Smooth muscle cell (in vitro differentiated cells): ENCODE data around the gene ACAA1. TPM values are rescaled to one million over a fixed set of nuclear protein-coding genes. Genes with fewer than 3 reads are reported as not detected.

Source experiments
- DNase-seq: peaks from one replicate; lab custom pipeline; 2025; ENCODE audit not compliant: unreplicated experiment; lab: John Stamatoyannopoulos, UW
- H2AFZ ChIP-seq: fragments of 200-600 bp; sonication (generic); 2 replicates; pipeline ENCODE4 v1.6.0; 2016; ENCODE audit warnings: antibody characterized with exemption, low read depth, mild to moderate bottlenecking
- H3F3A ChIP-seq: fragments of 200-600 bp; sonication (generic); 2 replicates; pipeline ENCODE4 v1.6.0; 2017; ENCODE audit warnings: antibody characterized with exemption, low read depth
- H3K27ac ChIP-seq: fragments of 200-600 bp; sonication (generic); 2 replicates; pipeline ENCODE4 v1.5.1; 2016; ENCODE audit warnings: low read depth, mild to moderate bottlenecking
- H3K27me3 ChIP-seq: fragments of 200-600 bp; sonication (generic); 2 replicates; pipeline ENCODE4 v1.6.1; 2016; ENCODE audit warnings: low read depth, mild to moderate bottlenecking
- H3K36me3 ChIP-seq: fragments of 200-600 bp; sonication (generic); 2 replicates; pipeline ENCODE4 v1.5.1; 2016; ENCODE audit warnings: low read depth
- H3K4me1 ChIP-seq: fragments of 200-600 bp; sonication (generic); 2 replicates; pipeline ENCODE4 v1.5.1; 2016; ENCODE audit warnings: low read depth
- H3K4me2 ChIP-seq: fragments of 200-600 bp; sonication (generic); 2 replicates; pipeline ENCODE4 v1.6.0; 2016; ENCODE audit warnings: mild to moderate bottlenecking
- H3K4me3 ChIP-seq: fragments of 200-600 bp; sonication (generic); 2 replicates; pipeline ENCODE4 v1.5.1; 2016; ENCODE audit warnings: mild to moderate bottlenecking
- H3K79me2 ChIP-seq: fragments of 200-600 bp; sonication (generic); 2 replicates; pipeline ENCODE4 v1.6.0; 2016; ENCODE audit warnings: low read depth, mild to moderate bottlenecking
- H3K9ac ChIP-seq: fragments of 200-600 bp; sonication (generic); 2 replicates; pipeline ENCODE4 v1.6.0; 2016; ENCODE audit warnings: low read depth
- H3K9me3 ChIP-seq: fragments of 200-600 bp; sonication (generic); replicated peaks from 2 replicates; pipeline ENCODE4 v1.5.1; 2016; ENCODE audit warnings: low read depth
- H4K20me1 ChIP-seq: fragments of 200-600 bp; sonication (generic); 2 replicates; pipeline ENCODE4 v1.6.0; 2016; ENCODE audit warnings: low read depth
- WGBS: methylation state at CpG from one replicate; pipeline ENCODE4 v1.1.7; 2016; ENCODE audit warnings: low lambda C conversion rate; 5-methylcytosine and 5-hydroxymethylcytosine counted together
- polyA plus RNA-seq: library from polyadenylated mRNA; unstranded; fragments of >200 nt; fragmentation: Nextera tagmentation; extraction: Ambion mirVana; gene quantifications from 2 replicates; pipeline ENCODE4 v1.2.1, GENCODE V29; 2016
- total RNA-seq: library from RNA; depleted of rRNA; stranded (reverse); fragments of >200 nt; gene quantifications from 2 replicates; pipeline ENCODE4 v1.2.3, GENCODE V29; 2014
- TF ChIP-seq, protein P1 (sequence below): fragments of 200-600 bp; sonication (generic); IDR thresholded peaks from 2 replicates; pipeline ENCODE4 v1.5.1; 2017; ENCODE audit warnings: borderline replicate concordance, mild to moderate bottlenecking, antibody characterized with exemption; ENCODE audit not compliant: insufficient read depth, poor library complexity, severe bottlenecking

ACAA1 gene
- total and polyA plus RNA-seq, 2 experiments from 2014 or later, result 22.7 to 41.8 TPM

DNA sequence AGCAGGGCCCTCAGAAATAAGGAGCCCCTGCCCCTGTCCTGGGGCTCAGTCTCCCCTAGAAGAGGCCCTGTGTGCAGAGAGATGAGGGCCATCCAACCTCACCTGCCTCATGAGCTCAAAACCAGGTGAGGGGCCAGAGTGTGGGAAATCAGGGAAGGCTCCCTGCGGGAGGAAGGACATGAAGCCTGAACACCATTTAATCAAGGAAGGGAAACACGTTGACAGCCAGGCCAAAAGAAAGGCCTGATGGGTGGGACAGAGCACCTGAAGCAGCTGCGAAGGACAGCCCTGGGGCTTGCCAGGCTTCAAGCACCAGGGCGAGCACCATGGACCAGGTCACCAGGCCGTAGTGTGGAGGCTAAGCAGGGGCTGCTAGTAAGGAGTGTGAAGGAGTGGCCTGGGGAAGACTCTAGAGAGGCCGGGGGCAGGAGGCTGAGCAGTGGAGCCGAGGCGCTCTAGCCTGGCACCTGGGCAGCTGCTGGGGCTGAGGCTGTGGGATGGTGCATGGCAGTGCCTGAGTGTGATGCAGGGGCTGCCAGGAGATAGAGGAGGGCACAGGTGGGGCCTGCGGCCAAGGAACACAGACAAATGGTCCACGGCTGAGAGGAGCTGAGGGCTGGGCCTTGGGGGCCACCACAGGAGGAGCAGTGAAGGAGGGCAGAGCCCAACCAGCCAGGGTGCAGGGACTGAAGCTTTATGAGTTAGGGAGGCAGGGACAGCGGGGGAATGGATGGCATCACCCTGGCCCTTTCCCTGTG lies 16.1 kb downstream of the ACAA1 start:
- TF ChIP-seq, protein P1, sequence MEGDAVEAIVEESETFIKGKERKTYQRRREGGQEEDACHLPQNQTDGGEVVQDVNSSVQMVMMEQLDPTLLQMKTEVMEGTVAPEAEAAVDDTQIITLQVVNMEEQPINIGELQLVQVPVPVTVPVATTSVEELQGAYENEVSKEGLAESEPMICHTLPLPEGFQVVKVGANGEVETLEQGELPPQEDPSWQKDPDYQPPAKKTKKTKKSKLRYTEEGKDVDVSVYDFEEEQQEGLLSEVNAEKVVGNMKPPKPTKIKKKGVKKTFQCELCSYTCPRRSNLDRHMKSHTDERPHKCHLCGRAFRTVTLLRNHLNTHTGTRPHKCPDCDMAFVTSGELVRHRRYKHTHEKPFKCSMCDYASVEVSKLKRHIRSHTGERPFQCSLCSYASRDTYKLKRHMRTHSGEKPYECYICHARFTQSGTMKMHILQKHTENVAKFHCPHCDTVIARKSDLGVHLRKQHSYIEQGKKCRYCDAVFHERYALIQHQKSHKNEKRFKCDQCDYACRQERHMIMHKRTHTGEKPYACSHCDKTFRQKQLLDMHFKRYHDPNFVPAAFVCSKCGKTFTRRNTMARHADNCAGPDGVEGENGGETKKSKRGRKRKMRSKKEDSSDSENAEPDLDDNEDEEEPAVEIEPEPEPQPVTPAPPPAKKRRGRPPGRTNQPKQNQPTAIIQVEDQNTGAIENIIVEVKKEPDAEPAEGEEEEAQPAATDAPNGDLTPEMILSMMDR, result no peak
- H3K4me1 ChIP-seq, result no peaks in the 10 kb centered on the region
- H3K4me2 ChIP-seq, result no peak overlapping the region
- H3K9me3 ChIP-seq, result no peaks in the 10 kb centered on the region
- H3F3A ChIP-seq, result no peaks in the 10 kb centered on the region
- peaks cover 4% of the 10 kb centered on the region for H3K36me3 ChIP-seq
- peaks cover 11% of the 10 kb centered on the region for H4K20me1 ChIP-seq
- no peaks in the 10 kb centered on the region for H3K27me3 ChIP-seq
- H3K9ac ChIP-seq, result no peak overlapping the region
- no peak overlapping the region for H3K27ac ChIP-seq
- no peaks in the 10 kb centered on the region for H3K79me2 ChIP-seq
- H2AFZ ChIP-seq, result no peak overlapping the region
- H3K4me3 ChIP-seq, result no peak overlapping the region
- DNase-seq, result no peak
- 95% methylated on average over 11 of the region's 11 CpGs for WGBS

DNA sequence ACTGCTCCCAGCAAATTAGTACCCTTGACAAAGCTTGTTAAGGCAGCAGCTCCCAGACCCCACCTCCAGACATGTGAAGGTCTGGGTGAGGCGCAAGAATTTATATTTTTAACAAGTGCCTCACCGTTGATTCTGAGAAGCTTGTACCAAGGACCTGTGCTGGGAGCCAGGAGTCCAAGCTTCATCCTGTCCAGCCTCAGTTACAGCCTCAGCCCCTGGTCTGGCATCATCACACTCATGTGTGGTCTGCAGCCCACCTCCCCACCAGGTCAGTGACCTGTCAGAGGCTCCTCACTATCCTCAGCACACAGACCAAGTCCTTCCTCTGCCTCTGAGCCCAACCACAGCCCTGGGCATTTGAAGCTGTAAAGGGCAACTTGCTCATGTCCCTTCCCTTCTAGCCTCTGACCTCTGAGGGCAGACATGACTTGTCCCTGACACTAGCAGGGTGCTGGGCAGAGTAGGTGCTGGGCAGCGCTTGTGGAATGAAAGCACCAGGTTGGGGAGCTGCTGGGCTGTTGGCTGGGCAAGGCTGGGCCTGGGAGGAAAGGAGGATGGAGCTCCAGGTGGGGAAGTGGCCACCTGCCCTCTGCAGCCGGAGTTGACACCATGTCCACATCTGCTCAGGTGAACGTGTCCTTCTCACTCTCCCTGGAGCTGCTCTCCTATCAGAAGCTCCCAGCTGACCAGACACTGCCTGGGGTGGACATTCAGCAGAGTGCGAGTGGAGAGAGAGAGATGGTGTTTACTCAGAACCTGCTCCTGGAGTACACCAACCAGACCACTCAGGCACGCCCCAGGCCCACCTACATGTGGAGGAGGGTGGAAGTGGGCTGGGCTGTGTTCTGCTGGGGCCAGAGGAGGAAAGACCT lies 16.9 kb downstream of the ACAA1 start:
- no peak for DNase-seq
- H3K9me3 ChIP-seq, result no peaks in the 10 kb centered on the region
- no peak overlapping the region for H3K9ac ChIP-seq
- H3F3A ChIP-seq, result no peaks in the 10 kb centered on the region
- H2AFZ ChIP-seq, result no peak overlapping the region
- H3K27me3 ChIP-seq, result no peaks in the 10 kb centered on the region
- peaks cover 2% of the 10 kb centered on the region for H3K36me3 ChIP-seq
- H3K4me2 ChIP-seq, result no peak overlapping the region
- WGBS, result 96% methylated on average over 6 of the region's 7 CpGs
- peaks cover 10% of the 10 kb centered on the region for H4K20me1 ChIP-seq
- no peaks in the 10 kb centered on the region for H3K79me2 ChIP-seq
- no peak overlapping the region for H3K27ac ChIP-seq
- TF ChIP-seq, protein P1, result no peak
- H3K4me1 ChIP-seq, result no peaks in the 10 kb centered on the region
- no peak overlapping the region for H3K4me3 ChIP-seq

DNA sequence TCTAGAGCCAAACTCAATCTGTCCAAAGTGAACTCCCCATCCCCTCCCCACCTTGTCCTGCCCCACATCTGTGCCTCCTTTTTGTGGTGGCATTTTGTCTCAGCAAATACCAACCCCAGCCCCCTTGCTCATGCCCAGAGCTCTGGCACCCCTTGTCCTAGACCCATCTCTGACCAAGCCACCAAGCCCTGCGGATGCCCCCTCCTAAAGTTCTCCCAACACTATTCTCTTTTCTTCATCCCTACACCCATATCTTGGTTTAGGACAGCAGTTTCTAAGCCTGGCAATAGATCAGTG lies 17.7 kb downstream of the ACAA1 start:
- Histone ChIP-seq H3K27ac (no peak overlapping the region), H4K20me1 (peaks cover 4% of the 10 kb centered on the region), H3K4me2 (no peak overlapping the region), H3K4me1 (no peaks in the 10 kb centered on the region), H3K9me3 (no peaks in the 10 kb centered on the region), H3K79me2 (no peaks in the 10 kb centered on the region), H3K27me3 (no peaks in the 10 kb centered on the region), H3K4me3 (no peak overlapping the region), H3K36me3 (no peaks in the 10 kb centered on the region), H3K9ac (no peak overlapping the region), H3F3A (no peaks in the 10 kb centered on the region), H2AFZ (no peak overlapping the region)
- no peak for DNase-seq
- 100% methylated on average over 1 of the region's 1 CpG for whole genome bisulfite sequencing
- TF ChIP-seq, protein P1, result no peak
